Measurements from ENCODE around the gene ATL1.

Gene ATL1

DNA sequence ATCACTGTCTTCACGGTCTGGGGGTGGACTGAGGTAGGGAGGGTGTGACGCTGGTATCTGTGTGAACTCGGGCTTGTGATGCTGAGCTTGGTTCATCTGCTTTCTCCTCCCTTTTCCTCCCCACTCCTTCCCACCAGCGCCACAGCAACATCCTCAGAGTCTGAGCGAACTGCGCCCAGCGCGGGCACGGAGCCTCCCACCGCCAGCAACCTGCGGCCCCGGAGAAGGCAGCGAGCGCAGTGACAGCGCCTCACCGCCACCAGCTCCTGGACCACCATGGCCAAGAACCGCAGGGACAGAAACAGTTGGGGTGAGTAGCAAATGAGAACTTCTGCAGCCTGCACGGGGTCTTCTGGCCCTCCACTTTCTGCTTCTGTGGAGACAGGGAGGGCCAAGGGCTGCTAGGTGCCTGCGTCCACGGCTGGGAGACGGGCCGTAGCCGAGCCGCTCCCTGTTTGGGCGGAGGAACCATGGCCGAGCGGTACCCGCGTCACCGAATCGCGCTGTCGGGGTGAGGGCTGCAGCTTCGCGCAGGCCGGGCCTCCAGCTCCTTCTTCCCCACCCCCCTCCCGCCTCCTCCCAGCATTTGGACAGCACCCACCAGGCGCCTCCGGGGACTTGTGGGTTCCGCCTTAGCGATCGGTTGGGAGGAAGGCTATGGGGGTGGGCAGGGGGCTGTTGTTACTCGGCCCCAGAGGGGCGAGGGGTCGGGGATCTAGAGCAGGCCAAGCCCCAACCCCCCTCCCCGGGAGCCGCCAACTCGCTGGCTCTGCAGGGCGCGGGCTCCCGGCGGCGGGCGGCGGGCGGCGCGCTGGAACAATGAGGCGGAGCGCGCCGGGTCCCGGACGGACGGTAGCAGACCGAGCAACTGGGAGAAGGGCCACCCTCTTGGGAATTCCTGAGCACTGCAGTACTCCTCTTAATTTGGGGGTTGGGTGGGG is at the start of gene ATL1:
Gene ATL1, plus strand, starts transcription at position 156 of the 941 bp plus-strand sequence. Its CDS starts 121 bp downstream, at position 277.
- no peak for DNase-seq

GRCh38 chr14:50510157-50510556 is 49.8 kb upstream of the ATL1 start:
- DNase-seq, result no peak

DNA sequence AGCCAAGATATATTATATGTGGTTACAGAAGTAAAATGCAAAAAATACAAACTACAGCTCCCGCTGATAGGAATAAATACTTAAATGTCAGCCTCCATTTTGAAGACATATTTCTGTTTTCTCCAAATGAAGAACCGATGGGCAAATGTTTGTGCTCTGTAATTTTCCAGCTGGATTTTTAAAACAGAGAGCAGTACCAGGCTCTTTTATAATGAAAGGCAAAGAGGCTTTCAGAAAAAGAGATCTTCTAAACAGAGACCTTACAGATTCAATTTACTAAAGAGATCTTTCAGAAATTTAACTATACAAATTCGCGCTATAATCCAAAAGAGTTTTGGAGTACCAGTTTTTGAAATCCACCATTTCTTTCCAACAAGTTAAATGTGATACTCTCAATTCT is 47.5 kb upstream of the ATL1 start:
- DNase-seq, result no peak

DNA sequence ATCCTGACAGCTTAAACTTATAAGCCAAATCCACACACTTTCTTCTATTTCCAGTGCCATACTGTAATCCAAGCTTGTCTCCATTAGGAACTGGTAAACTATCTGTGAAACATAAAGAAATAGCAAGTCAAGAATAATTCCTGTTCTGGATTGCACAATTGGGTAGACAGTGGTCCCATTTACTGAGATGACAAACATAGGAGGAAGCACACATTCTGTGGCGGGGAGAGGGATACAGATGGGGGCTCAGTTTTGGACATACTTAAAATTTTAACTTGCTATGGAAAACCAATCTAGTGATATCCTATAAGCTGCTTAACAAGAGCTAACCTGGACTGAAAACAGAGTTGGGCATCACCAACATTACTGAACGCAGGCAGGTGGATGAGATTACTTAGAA is 43.9 kb upstream of the ATL1 start:
- DNase-seq, result no peak

DNA sequence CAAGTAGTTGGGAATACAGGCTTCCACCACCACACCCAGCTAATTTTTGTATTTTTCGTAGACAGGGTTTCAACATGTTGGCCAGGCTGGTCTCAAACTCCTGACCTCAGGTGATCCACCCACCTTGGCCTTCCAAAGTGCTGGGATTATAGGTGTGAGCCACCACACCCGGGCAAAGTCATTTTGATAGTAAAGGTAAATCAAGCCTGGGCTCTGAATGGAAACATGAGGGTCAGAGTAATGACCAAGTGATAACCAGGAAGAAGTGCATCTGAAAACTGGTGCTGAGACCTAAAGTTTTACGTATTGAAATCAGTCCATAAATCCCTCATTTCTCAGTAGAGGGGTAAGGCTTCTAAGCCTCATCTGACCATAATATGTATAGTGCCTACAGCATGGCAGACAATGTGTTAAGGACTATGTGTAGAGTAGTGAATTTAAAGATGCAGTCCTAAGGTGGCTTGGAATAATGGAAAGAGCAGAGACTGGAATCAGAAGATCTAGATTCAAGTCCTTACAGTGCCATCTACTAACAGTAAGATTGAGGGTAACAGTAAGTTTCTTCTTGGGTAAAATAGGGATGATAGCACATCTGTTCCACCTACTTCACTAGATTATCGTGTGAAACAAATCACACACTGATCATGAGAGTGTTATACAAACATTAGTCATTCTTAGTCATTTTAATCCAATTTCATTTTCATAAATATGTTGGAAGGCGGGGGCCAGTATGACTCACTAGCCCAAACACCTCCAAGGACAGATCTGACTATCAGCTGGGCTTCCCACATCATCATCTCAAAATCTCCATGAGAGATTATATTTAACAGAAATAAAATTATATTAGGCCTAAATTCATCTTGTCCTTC is 38.8 kb upstream of the ATL1 start:
- peak; percentile 32 to 71 for DNase-seq

DNA sequence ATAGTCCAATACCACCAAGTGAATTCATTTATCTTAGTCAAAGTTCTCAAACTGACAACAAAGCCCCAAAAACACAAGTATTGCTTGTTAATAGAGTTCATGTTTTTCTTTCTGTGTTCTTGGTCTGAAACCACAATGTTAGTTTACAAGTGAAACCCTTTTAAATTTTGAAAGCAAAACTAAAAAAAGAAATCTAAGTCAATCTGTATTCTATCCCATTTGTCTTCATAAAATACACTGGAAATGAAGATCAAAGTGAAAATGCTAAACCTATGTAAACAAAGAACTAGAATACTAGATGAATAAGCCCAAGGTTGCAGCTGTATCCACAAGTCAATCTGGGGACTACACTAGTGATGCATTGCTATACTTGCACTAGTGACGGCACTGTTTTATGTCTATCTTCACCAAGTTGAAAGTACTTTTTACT is 38.0 kb upstream of the ATL1 start:
- DNase-seq, result no peak

DNA sequence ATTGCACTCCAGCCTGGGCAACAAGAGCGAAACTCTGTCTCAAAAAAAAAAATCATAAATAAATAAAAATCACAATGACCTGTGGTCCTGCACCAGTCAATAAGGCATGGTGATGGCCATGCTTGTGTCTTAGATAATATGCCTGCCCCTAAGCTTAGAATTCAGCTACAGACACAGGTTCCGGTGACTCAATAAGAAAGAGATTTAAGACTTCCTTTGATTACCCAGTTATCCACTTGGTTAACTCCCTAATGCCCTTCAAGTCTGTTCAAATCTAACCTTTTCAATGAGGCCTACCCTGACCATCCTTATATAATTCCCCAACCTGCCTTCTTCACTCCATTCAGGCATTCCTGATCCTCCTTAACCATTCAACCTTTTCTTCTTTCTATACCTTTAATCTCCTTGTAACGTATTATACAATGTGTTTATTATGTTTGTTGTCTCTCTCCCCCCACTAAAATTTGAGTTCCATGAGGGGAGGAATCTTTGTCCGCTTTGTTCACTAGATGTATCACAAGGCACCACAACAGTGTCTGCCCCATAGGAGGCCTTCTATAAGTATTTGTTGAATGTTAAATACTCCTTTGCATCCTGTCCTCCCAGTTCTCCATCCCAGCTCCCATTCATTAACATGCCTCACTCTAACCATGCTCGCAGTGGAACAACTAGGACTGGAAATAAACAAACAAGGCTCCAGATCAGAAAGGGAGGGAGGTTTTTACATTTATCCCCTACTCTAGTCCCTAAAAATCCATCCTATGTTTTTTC is 36.5 kb upstream of the ATL1 start:
- DNase-seq, result no peak

- DNase-seq, result no peak
These were observed 35.9 kb upstream of the ATL1 start for GRCh38 chr14:50524060-50524459.

GRCh38 chr14:50524731-50525515 is 35.0 kb upstream of the ATL1 start:
- no peak for DNase-seq

DNA sequence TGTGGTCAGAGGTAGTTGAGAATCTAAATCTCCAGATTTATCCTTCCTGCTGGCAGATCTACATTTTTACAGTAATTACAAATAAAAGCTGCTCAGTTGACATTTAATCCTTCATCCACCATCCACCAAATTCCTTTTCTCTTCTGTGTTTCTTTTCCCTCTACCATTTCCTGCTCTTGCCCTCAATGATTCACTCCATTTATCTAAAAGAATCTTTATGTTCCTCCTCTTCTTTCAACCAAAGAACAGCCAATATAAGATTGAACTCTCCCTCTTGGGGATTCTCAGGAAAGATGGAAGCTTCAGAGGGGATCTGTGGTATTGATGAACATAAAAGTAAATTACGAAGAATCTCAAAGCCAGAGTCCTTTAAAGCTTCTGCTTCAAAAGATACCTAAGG is 31.9 kb upstream of the ATL1 start:
- no peak for DNase-seq

DNA sequence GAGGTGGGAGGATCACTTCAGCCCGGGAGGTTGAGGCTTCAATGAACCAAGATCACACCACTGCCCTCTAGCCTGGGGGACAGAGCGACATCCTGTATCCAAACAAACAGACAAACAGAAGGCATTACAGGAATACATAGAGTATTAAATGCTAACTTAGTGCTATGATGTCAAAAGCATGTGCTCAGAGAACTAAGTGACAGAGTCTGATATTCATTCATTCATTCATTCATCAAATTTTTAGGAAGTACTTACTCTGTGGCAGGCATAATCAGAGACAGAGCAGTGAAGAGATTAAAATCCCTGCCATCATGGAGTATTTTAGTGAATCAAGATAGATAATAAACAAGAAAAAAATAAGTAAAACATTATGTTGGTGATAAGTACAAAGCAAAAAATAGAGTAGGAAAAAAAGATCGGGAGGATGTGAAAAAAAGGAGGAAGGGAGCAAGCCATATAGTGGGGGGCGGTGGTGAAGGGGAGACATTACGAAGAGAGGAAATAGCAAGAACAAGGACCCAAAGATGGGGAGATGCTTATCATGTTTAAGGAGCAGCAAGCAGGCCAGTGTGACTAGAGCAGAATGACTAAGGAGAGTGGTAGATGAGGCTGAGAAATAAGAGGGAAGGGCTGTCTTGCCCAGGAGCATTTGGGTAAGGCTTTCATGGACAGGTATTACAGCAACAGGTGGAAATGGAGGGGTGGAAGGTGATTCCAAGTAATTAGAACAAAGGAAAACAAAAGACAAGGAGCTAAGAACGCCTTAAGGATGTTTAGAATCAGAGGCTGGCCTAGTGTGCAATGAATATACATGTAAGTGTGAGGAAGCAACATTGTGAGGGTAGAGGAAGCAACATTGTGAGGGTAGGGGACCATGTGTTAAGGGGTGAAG is 30.4 kb upstream of the ATL1 start:
- no peak for DNase-seq

GRCh38 chr14:50530358-50530757 is 29.6 kb upstream of the ATL1 start:
- DNase-seq, result no peak

- no peak for DNase-seq
These were observed 29.1 kb upstream of the ATL1 start for GRCh38 chr14:50530794-50531365.

DNA sequence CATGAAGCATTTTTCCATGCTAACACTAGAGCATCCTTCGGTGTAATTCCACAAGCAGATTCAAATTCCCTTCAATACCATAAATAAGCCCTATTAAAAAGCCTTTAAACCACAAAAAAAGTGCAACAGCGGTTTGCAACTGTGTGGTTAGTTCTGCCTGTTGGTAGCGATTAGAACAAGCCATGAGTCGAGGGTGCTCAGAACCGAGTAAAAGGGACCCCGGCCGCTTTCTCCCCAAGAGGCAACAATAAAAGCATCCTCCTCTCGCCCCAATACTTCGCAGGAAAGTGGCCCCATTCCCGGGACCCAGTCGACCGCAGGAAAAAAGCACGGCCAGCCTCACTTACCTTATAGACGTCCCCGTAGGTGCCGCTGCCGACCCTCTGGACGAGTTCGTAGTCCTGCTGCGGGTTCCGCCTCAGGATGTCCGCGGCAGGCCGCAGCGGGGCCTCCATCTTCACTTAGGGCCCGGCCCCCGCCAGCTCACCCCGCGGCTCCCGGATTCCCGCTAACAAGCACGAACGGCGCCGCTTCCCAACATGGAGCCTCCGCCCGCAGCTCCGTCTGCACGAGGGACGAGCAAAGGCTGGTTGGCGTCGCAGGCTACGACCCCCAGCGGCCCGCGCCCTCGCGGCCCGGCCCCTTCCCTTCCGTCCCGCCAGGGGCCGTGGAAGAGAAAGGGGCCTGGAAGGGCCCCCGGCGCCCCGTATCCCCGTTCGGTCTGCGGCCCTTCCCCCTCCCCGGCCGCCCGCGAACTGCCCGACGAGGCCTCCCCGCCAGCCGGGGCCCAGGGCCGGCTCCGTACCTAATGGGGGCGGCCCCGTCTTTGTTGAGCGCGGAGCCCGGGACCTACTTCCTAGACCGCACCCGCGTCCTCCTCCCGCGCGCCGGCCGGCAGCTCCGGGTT is 28.1 kb upstream of the ATL1 start:
- peak in 1 of 2 experiments; percentile 37 for DNase-seq

DNA sequence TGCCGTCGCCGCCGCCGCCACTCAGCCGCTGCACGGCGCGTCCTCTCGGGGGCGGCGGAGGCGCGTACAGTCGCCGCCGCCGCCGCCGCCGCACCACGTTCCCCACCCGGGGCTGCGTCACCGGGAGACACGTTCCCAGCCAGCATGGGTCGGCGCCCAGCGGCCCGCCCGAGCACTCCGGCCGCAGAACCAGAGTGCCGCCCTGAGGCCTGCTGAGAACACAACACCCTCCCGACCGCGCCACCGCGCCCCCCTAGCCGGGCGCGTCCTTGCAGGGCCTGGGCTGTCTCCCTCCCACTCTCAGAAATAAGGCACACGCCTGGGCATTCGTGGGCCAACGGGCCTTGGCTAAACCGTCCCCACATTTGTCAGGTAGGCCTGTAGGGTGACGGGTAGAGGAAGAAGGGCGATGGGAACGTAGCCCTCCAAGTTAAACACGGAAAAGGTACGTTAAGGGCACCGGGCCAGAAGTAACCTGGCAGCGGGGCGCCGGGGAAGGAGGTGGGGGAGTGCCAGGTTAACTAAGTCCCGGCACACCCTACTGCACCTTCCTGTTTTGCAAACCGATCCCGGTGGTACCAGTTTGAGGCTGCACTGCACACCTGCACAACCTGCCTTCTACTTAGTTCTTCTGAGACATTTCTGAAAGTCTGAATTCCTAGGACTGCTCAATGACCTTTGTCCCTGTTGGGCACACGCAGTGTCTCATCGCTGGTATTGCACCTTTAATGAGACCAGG is 27.3 kb upstream of the ATL1 start, which contains the start of gene MAP4K5:
Gene MAP4K5, minus strand, starts transcription at position 68 of the 739 bp plus-strand sequence. CDS start 520 bp downstream, outside the sequence.
- peak; percentile 57 to 78 for DNase-seq

GRCh38 chr14:50533241-50533705 is 26.7 kb upstream of the ATL1 start:
- DNase-seq, result no peak

DNA sequence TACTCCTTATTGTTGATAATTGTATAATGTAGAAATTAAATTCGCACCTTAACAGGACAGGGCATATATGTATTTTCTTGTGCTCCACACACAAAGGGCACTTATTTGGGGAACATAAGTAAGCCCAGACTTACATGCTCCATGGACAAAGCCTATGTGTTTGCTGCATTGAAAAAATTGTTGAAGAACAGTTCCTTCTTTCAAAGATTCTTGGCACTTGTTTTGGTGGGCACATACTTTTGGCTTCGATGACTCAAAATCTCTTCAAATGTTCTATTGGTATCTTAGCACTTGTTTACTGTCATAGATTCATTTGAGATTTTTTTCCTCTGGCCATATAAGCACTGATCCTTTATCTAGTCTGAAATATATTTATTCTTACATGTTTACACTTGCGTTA is 26.1 kb upstream of the ATL1 start:
- DNase-seq, result no peak

DNA sequence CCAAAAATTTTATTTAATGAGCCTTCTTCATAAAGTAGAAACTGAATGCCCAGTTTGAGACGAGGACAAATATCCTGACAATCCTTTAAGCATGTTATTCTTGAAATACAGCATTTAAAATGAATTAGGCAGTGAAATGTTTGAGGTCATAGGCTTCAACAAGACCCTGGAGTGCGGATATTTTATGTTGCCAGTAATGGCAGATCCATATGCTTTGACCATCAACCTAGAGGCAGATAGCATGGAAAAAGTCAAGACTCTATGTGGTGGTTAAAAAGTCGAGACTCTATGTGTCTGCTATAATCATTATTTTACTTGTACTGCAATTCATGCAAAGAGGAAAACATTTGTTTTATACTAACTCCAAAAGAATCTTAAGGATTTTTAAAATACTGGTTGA is 25.5 kb upstream of the ATL1 start:
- no peak for DNase-seq
